NCI-H345 treated with DMSO at 0.1 percent for 48 hours (cell line): Measurements from ENCODE around the gene DNAAF5.
"Not testable (repeated sequence)": the region's sequence is repeated elsewhere in the genome, so short reads cannot be mapped to it uniquely, and the experiment has no call there.

Experiments
- DNase-seq: peaks from one replicate; lab custom pipeline; 2025; ENCODE audit not compliant: unreplicated experiment; lab: John Stamatoyannopoulos, UW

Gene DNAAF5

DNA sequence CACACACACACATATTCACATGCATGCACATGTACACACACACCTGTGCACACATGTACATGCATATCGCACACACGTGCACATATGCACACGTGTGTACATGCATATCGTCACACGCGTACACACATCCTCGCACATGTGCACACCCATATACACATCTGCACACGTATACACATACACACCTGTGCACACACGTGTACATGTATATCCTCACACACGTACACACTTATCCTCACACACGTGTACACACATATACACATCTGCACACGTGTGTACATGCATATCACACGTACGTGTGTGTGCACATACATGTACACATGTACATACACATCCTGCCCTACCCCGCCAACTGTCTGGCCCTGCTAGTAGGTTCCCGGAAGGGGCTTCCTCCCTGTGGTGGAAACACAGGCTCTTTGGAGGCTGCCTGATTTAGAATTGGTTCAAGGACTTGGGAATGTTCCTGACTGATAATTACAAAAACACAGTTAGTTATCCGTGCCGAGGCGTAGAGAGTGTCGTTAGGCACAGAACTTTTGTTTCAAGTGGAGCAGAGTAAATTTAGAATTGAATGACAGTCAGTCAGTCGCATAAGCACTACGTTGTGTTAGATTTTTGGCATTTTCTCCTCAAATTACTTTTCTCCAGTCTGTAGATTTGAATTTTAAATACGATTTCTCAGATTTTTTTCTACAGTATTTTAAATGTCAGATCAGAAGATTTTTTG is 19.1 kb downstream of the DNAAF5 start:
- no peak for DNase-seq

DNA sequence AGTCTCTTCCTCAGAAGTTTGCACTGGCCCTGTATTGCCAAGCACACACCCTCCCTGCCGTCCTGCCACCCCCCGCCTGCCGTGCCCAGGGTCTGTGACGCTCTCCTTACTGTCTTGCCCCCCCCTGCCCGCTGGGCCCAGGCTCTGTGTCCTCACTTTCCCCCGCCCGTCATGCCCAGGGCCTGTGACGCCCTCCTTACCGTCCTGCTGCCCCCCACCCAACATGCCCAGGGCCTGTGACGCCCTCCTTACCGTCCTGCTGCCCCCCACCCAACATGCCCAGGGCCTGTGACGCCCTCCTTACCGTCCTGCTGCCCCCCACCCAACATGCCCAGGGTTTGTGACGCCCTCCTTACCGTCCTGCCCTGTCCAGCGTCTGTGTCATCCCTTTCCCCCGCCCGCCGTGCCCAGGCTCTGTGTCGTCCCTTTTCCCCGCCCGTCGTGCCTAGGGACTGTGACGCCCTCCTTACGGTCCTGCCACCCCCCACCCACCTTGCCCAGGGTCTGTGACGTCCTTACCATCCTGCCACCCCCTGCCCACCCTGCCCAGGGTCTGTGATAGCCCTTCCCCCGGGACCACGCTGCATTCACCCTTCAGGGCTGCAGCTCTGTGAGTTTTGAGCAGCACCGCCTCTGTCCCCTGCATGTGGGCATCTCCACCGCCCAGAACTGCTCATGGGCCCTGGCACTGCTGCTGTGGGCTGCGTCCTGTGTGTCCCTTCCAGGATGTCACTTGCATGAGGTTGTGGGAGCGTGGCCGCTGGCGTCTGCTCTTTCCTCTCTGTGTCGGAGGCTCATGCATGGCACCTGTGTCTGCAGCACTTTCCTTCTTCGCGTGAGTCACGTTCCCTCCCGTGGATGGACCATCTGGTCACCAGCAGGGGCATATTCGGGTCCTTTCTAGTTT is 19.9 kb downstream of the DNAAF5 start:
- no peak for DNase-seq

DNA sequence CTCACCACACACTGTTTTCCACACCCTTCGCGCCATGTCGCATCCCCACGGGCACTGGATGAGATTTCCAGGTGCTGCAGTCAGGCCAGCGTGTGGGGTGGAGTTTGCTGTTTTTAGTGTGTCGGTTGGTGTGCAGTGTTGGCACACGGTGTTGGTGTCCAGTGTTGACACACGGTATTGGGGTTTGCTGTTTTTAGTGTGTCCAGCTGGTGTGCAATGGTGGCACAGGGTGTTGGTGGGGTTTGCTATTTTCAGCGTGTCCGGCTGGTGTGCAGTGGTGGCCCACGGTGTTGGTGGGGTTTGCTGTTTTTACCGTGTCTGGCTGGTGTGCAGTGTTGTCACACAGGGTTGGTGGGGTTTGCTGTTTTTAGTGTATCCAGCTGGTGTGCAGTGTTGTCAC is 20.7 kb downstream of the DNAAF5 start:
- no peak for DNase-seq

DNA sequence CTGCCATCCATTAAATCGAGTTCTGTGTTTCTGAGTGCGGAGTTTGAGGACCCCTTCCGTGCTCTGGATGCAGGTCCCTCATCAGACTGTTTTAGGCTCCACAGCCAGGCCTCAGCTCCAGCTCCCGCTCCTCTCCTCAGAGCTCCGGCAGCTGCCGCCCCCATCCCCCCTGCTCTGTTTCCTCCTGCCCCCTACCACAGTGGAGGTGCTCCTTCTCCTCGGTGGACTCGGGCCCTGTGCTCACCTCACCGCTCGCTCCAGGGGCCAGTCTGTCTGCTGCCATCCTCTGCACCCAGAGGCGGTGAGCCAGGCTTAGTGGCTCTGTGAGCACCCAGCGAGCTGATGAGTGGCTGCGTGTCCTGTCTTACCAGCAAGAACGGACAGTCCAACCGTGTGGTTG is 21.9 kb downstream of the DNAAF5 start:
- DNase-seq: no peak

DNA sequence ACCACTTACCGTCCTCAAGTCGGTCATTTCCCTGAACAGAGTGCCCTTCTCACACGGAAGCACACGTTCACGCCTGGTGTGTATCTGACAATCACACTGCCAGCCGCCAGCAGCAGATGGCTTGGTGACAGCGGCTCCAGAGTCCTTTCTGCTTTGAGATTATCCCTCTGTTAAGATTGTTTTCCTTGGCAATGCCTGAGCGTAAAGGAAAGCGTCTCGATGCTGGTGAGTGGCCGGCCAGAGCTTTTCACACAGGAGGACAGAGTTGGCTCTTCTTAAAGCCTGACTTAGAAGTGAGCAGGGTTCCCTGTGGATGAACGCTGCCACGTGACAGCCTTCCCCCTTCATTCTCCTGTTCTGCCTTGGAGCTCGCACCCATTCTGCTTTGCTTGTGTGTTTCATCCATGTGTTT is 22.6 kb downstream of the DNAAF5 start:
- DNase-seq: no peak

DNA sequence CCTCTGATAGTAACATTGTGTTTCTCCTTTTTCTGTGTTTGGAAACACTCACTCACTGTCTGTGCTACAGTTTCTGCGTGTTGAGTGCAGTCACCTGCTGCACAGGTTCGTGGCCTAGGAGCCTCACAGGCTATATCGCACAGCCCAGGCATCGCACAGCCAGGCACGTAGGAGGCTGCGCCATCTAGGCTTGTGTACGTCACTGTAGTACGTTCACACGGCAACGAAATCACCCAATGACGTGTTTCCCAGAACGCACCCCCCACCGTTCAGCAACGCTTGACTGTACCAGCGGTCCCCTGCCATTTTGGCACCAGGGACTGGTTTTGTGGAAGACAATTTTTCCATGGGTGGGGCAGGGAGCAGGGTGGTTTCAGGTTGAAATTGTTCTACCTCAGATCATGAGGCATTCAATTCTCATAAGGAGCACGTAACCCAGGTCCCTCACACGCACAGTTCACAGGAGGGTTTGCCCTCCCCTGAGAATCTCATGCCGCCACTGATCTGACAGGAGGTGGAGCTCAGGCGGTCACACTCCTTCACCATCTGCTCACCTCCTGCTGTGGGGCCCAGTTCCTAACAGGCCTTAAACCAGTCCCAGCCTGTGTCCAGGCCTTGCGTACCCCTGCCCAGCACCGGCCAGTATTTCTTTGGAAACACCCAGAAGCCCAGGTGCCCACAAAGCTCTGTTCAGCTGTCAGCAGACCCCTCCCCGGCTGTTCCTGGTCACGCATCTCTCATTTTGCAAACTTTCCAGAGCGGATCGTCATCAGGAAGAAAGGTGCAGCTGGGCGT is 23.8 kb downstream of the DNAAF5 start:
- no peak for DNase-seq

DNA sequence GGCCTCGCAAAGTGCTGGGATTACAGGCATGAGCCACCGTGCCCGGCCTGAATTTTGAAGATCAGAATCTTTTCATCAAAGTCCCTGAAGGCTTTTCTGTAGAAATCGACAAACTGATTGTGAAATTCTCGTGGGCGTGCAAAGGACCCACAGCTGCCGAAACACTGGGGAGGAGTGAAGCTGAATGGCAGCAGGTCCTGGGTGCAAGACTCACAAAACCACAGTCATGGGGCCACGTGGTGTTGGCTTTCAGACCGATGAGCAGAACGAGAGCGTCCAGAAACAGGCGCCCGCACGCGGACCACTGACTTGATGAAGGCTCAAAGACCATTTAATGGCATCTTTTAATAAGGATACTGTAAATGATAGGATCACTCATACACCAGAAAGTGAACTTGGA is 25.3 kb downstream of the DNAAF5 start:
- DNase-seq: no peak

DNA sequence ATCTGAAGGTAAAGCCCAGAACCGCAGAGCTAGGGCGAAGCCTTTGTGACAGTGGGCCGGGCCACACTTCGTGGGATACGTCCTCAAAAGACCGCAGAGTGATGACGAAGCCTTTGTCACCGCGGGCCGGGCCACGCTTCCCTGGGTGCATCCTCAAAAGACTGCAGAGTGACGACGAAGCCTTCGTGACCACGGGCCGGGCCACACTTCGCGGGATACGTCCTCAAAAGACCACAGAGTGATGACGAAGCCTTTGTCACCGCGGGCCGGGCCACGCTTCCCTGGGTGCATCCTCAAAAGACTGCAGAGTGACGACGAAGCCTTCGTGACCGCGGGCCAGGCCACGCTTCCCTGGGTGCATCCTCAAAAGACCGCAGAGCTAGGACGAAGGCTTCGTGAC is 25.8 kb downstream of the DNAAF5 start:
- not testable (repeated sequence) for DNase-seq

DNA sequence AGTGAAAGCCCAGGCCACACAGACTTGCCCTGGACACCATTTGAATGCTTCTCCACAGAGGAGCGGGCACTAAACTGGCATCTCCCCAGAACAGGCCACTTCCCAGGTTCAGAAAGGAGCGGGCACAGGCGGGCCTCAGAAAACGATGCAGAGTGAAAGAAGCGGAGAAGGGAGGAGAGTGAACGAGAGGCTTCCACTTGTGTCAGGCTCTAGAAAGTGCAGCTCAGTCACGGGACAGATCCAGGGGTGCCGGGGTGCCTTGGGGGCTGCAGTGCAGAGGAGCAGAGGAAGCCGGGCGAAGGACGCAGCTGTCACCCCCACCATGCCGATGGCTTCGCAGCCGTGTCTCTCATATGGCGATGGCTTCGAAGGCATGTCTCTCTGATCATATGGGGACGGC is 26.7 kb downstream of the DNAAF5 start:
- DNase-seq: no peak

DNA sequence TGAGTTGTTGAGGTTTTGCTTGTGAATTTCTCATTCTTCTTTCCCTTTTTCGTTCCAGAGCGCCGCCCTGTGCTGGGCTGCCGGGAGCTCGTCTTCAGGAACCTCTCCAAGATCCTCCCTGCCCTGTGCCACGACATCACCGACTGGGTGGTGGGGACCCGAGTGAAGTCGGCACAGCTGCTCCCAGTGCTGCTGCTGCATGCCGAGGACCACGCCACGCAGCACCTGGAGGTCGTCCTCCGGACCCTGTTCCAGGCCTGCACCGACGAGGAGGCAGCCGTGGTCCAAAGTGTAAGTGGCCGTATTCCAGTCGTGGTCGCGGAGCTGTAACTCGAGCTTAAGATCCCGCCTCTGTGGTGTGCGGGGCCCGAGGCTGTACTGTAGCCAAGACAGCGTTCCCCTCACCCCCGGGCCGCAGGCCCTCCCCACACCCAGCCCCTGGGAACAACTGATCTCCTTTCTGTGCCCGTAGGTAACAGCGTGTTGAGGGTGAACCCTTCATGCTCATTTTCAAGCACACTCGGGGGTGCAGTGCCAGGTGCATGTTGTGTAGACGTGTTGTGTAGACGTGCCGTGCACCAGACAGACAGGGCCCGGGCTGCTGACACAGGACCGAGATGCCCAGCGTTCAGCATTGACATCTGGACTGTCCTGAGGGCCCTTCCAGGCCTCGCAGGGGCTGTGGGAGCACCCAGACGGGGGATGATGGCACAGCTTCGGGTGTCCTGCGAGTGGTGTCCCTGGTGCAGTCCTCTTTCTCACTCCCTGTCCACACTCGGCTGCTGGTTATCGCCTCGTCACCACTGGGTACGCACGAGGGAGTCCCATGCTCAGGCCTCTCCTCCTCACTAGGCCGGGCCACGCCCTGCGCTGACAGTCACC is 28.3 kb downstream of the DNAAF5 start:
- no peak for DNase-seq

DNA sequence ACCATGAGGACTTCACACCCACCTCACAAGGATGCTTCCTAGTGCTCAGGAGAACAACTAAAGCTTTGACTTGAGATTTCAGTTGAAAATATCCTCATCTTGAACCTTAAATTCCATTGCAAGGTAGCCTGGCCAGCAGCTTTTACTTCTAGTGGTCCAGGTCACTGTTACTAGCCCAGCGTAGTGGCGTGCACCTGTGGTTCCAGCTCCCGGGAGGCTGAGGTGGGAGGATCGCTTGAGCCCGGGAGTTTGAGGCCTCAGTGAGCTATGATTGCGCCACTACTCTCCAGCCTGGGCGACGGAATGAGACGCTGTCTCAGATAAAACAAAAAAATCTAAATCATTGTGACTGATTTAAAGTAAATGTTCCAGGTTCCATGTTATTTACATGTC is 28.9 kb downstream of the DNAAF5 start:
- no peak for DNase-seq

DNA sequence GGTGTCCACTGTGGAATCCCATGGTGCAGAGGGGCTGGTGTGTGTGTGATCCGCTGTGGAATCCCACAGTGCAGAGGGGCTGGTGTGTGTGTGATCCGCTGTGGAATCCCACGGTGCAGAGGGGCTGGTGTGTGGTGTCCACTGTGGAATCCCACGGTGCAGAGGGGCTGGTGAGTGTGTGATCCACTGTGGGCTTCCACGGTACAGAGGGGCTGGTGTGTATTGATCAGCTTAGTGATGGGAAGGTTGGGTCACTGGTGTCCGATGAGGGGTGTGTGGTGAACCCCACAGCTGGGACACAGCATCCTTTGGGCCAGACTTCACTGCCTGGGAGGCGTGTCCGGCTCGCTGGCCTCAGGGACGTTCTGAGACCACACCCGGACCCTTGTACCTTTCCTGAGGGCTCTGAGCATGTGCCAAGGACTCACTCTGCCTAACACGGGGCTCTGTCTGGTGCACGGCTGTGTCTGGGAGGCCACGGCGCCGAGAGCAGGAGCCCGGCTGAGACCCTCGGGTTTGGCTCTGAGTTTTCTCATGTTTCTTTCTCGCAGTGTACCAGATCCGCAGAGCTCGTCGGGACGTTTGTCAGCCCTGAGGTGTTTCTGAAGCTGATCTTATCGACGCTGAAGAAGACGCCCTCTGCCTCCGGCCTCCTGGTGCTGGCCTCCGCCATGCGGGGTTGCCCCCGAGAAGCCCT is 29.9 kb downstream of the DNAAF5 start:
- DNase-seq: no peak

DNA sequence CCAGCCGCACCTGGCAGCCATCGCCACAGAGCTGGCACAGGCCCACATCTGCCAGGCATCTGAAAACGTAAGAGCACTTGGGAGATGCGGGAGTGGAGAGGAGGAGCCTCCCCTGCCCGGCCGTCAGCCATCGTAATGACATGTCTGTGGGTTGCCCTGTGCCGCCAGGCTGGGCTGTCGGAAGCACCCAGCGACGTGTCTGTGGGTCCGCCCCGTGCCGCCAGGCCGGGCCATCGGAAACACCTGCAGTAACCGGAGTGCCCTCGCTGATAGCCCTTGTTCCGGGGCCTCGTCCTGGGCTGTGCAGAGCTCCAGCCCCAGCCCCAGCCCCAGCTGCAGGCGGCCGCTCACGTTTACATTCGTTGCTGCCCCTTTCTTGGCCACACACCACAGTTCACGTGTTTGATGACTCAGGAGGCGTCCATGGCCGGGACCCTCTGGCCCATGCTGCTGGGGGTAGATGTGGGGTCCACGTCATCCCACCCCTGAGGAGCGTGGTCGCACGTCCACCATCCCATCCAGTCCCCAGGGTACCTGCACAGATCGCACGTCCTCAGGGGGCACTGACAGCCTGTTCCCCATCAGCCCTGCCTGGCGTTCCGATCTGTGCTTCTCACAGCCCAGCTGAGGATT is 30.5 kb downstream of the DNAAF5 start:
- no peak for DNase-seq

DNA sequence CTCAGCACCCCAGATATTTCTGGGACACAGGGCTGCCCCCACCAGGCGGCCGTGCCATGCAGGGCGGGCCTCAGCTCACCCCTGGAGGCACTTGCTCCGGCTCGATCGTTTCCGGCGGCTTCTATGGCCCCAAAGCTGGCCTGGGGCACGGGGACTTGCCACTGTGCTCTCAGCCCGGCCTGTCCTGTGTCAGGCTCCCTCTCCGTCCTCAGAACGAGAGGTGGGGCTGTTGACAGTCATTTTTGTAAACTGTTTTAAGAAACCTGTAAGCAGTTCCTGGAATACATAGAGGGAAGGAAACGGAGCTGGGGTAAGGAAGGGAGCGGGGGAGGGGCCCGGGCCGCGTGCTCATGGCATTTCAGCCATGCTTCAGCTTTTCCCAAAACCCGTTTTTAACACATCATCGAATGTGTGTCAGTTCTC is 31.3 kb downstream of the DNAAF5 start:
- no peak for DNase-seq

DNA sequence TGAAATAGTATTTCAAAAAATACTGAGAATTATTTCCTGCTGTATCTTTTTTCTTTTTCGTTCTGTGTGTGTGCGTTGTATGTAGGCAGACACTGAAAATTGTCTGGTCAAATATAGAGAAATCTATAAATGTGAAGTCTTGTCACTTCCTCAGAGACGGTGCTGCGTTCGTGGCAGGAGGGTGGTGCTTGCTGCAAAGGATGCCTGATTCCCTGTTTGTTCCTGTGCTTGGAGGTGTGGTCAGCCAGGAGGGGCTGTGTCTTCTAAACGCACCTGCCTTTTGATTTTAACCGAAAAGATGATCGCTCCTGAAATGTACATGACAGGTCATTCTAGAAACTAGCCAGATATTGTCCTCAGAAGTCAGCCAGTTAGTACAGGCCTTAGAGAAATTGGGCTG is 33.1 kb downstream of the DNAAF5 start:
- no peak for DNase-seq

DNA sequence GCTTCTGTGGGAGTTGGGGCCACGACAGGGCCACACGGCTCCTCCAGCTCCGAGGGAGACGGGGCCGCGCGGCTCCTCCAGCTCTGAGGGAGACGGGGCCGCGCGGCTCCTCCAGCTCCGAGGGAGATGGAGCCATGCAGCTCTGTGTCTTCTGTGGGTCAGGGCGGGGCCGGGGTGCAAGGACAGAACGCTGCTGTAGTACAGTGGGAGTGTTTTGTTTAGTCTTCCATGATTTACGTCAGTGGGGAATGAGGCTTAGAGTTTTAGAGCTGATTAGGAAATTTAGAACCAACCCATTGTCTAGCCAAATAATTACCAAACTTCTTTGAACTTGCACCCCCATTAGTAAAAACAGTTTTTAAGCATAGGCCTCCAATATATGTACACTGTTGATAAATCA is 33.5 kb downstream of the DNAAF5 start:
- no peak for DNase-seq

DNA sequence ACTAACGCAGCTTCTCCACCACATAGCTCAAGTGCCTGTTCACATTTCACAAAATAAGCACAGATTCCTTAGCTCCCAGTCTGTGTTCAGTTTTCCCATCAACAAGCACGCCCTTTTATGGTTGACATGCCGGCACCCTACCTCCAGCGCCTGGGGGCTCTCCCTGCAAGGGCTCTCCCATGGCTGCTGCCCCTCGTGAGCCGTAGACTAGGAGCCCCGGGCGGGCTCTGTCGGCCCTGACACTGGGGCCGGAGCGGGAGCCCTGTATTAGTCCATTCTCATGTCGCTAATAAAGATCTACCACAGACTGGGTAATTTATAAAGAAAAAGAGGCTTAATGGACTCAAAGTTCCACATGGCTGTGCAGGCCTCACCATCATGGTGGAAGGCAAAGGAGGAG is 34.6 kb downstream of the DNAAF5 start:
- DNase-seq: no peak

DNA sequence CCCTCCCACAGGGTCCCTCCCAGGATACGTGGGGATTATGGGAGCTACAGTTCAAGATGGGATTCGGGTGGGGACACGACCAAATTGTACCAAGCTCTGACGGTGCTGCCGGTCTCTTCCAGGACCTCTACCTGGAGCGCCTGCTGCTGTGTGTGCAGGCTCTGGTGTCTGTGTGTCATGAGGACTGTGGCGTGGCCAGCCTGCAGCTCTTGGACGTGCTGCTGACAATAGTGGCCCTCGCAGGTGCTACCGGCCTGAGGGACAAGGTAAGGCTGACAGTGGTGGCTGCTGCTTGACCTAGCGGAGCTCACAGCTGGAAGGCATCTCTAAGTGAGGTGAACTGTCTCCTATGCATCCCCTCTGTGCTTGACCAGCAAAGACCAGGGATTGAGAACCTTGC is 35.1 kb downstream of the DNAAF5 start:
- no peak for DNase-seq

DNA sequence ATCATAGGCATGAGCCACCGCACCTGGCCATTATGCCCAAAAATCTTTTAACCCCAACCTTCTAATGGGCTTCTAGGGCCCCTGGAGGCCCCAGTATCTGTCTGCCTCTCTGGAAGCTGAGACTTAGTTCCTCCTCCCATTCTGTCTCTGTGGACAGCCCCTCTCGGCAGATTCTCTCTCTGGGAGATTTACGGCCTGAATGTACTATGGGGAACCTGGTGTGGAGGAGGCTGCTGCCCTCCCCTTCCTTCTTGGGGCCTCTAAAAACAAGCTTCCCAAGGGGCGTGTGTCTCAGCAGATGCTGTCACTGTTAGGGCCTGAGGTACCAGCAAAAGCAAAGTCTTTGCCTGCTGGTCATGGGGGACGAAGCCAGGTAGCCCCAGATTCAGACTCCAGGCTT is 36.4 kb downstream of the DNAAF5 start:
- no peak for DNase-seq

DNA sequence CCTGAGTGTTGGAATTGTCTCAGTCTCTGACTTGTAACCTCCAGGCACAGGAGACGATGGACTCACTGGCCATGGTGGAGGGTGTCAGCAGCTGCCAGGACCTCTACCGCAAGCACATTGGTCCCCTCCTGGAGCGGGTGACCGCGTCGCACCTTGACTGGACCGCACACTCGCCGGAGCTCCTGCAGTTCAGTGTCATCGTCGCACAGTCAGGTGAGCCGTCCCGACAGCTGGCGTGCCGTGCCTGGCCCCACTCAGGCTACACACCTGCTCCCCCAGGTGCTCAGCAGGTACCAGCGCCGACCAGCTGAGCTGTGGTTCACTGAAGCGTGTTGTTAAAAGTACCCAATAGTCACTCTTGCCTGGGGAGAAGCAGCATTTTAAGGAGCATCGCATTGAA is 37.3 kb downstream of the DNAAF5 start:
- peak; percentile 87 for DNase-seq
